ENCODE measurements around the gene BNC2. TPM values are rescaled to one million over a fixed set of nuclear protein-coding genes. Genes with fewer than 3 reads are reported as not detected.

BNC2 gene
- total RNA-seq, 1 experiment from 2014 or later: 43.6 TPM

GRCh38 chr9:16411311-16411710 is 459.2 kb downstream of the BNC2 start:
- no CpG with 5 or more reads among the region's 4 CpGs for WGBS (ENCODE audit: extremely low coverage, insufficient read length, low lambda C conversion rate)
- peaks cover 19 to 25% of the 10 kb centered on the region in 2 experiments for H3K4me1 Mint-ChIP-seq
- Histone ChIP-seq H2AK5ac (ENCODE audit: insufficient read length, low read length) (no peak overlapping the region), H3K27me3 (ENCODE audit: insufficient read depth, low read length) (no peaks in the 10 kb centered on the region), H3K79me1 (ENCODE audit: insufficient read depth, low read depth, low read length, poor library complexity, severe bottlenecking) (no peaks in the 10 kb centered on the region), H3K23ac (ENCODE audit: insufficient read length, low read depth, low read length) (no peak overlapping the region), H3K4me2 (ENCODE audit: insufficient read depth, insufficient read length, low read length) (no peak overlapping the region), H2BK120ac (ENCODE audit: low read depth, low read length, poor library complexity, severe bottlenecking) (no peak overlapping the region), H3K4me1 (ENCODE audit: insufficient read depth, low read length) (no peaks in the 10 kb centered on the region), H2BK15ac (ENCODE audit: low read depth, low read length) (no peak overlapping the region), H3K4ac (ENCODE audit: low read depth, low read length) (no peak overlapping the region), H3K9ac (ENCODE audit: extremely low read depth, insufficient read length, low read length) (no peak overlapping the region), H4K5ac (ENCODE audit: insufficient read length, low read depth, low read length) (no peak overlapping the region), H2BK5ac (ENCODE audit: insufficient read length, low read length) (no peak overlapping the region), H3K14ac (ENCODE audit: insufficient read depth, low read length) (no peak overlapping the region), H3T11ph (ENCODE audit: low read length) (no peak overlapping the region), H2BK12ac (ENCODE audit: insufficient read length, low read depth, low read length) (no peak overlapping the region), H3K79me2 (ENCODE audit: insufficient read depth, low read length) (no peaks in the 10 kb centered on the region), H3K27ac (ENCODE audit: insufficient read length, low read depth, low read length) (no peak overlapping the region), H4K8ac (replicated peaks; ENCODE audit: insufficient read length, low read depth, low read length) (no peak overlapping the region), H2BK20ac (ENCODE audit: low read depth, low read length, poor library complexity, severe bottlenecking) (no peak overlapping the region), H4K20me1 (ENCODE audit: control insufficient read depth, insufficient read depth, insufficient read length) (no peaks in the 10 kb centered on the region), H3K23me2 (ENCODE audit: insufficient read length, low read depth, low read length, poor library complexity, severe bottlenecking) (no peaks in the 10 kb centered on the region), H4K91ac (ENCODE audit: insufficient read length, low read depth, low read length) (no peak overlapping the region), H3K56ac (ENCODE audit: insufficient read length, low read depth, low read length) (no peak overlapping the region), H3K18ac (ENCODE audit: insufficient read length, low read depth, low read length) (no peak overlapping the region), H2AFZ (ENCODE audit: low read length) (no peak overlapping the region), H3K9me3 (ENCODE audit: control insufficient read depth, low read depth, low read length) (no peaks in the 10 kb centered on the region)
- TF ChIP-seq CTCF (conservative IDR thresholded peaks at IDR 0.05): no peak
- no peaks in the 10 kb centered on the region for H3K36me3 Mint-ChIP-seq (ENCODE audit: insufficient read depth in 1 of 3, low read depth in 3 of 3)
- H3K9me3 Mint-ChIP-seq: no peaks in the 10 kb centered on the region
- no peak for DNase-seq
- H3K4me3 Mint-ChIP-seq: no peak overlapping the region
- no peak overlapping the region for H3K27ac Mint-ChIP-seq
- H3K27me3 Mint-ChIP-seq (ENCODE audit: low read depth): no peaks in the 10 kb centered on the region; the same call in 1 of the 2 replicates

Data from H9 (cell line).